Dendritic cell treated with granulocyte-macrophage colony-stimulating factor and Interleukin-4, amounts not matched to agents 40 ng/mL and 50 ng/mL, for 4 days (primary cell): ENCODE results near the gene COP1.
"Not testable (repeated sequence)": the region's sequence is repeated elsewhere in the genome, so short reads cannot be mapped to it uniquely, and the experiment has no call there.

Experiments used
- H3K27ac Mint-ChIP-seq: one replicate; pipeline ENCODE4 v1.8.0; 2022; ENCODE audit warnings: mild to moderate bottlenecking, mixed read lengths
- H3K27me3 Mint-ChIP-seq: one replicate; pipeline ENCODE4 v1.8.0; 2022; ENCODE audit warnings: mild to moderate bottlenecking, mixed read lengths
- H3K36me3 Mint-ChIP-seq: one replicate; pipeline ENCODE4 v1.8.0; 2022; ENCODE audit warnings: low read depth, mixed read lengths
- H3K4me1 Mint-ChIP-seq: one replicate; pipeline ENCODE4 v1.8.0; 2022; ENCODE audit warnings: low read depth, mixed read lengths
- H3K4me3 Mint-ChIP-seq: one replicate; pipeline ENCODE4 v1.8.0; 2022; ENCODE audit warnings: mild to moderate bottlenecking, moderate library complexity, mixed read lengths
- H3K9me3 Mint-ChIP-seq: one replicate; pipeline ENCODE4 v1.8.0; 2022; ENCODE audit warnings: mixed read lengths
- intact Hi-C: fragments of 100-400 bp; cut with micrococcal nuclease; formaldehyde crosslinking; loops from one replicate; pipeline ENCODE4 v1.15.0; 2022

The COP1 gene

GRCh38 chr1:176032040-176032645, 174.9 kb downstream of the COP1 start:
- H3K4me3 Mint-ChIP-seq, result no peak overlapping the region
- H3K36me3 Mint-ChIP-seq, result peaks cover 58% of the 10 kb centered on the region
- H3K27me3 Mint-ChIP-seq, result no peaks in the 10 kb centered on the region
- no peak overlapping the region for H3K27ac Mint-ChIP-seq
- intact Hi-C loops, result no loop called here
- H3K4me1 Mint-ChIP-seq, result no peaks in the 10 kb centered on the region
- no peaks in the 10 kb centered on the region for H3K9me3 Mint-ChIP-seq

DNA sequence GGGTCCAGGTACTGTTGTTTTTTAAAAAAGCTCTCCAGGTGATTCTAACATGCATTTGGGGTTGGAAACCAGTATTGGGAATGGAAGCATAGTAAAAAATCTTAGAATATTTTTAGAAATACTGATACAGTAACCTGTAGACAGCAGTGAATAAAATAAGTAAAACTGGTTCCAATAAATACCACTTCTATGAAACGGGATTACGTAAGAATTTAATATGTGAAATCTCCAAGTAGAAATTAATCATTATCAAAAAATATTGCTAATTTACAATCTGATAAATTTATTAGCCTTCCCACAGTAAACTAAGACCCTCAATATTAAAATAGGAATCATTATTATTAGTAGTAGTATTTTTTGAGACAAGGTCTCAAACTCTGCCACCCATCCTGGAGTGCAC, 177.5 kb downstream of the COP1 start:
- intact Hi-C loops, result no loop called here
- H3K9me3 Mint-ChIP-seq, result no peaks in the 10 kb centered on the region
- no peaks in the 10 kb centered on the region for H3K4me1 Mint-ChIP-seq
- peaks cover 39% of the 10 kb centered on the region for H3K36me3 Mint-ChIP-seq
- no peak overlapping the region for H3K27ac Mint-ChIP-seq
- no peak overlapping the region for H3K4me3 Mint-ChIP-seq
- no peaks in the 10 kb centered on the region for H3K27me3 Mint-ChIP-seq

DNA sequence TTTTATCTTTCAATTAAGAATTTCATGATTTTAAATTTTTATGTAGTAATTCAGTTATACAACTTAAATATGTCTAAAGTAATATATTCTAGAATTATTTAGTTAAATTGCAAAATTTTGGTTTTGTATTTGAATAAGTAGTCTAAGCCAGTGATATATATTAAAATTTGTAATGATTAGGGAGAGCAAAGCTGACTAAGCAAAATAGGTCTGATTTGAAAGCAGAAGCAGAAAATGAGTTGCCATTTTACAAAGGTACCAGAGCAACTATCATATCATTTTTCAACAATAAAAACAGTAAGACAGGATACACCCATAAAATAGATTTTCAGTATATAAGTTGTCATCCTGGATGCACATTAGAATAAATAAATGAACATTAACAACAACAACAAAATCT, 177.9 kb downstream of the COP1 start:
- no peaks in the 10 kb centered on the region for H3K9me3 Mint-ChIP-seq
- H3K4me3 Mint-ChIP-seq, result no peak overlapping the region
- no peaks in the 10 kb centered on the region for H3K27me3 Mint-ChIP-seq
- no peak overlapping the region for H3K27ac Mint-ChIP-seq
- H3K4me1 Mint-ChIP-seq, result no peaks in the 10 kb centered on the region
- H3K36me3 Mint-ChIP-seq, result peaks cover 39% of the 10 kb centered on the region
- intact Hi-C loops, result no loop called here

DNA sequence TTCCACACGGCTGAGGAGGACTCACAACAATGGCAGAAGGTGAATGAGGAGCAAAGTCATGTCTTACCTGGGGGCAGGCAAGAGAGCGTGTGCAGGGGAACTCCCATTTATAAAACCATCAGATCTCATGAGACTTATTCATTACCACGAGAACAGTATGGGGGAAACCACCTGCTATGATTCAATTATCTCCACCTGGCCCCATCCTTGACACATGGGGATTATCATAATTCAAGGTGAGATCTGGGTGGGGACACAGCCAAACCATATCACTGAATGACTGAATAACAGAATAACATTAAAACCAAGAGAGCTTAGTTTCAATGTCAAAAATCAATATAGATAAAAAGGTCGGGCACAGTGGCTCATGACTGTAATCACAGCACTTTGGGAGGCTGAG, 179.2 kb downstream of the COP1 start:
- H3K27me3 Mint-ChIP-seq, H3K4me3 Mint-ChIP-seq, H3K4me1 Mint-ChIP-seq, H3K27ac Mint-ChIP-seq, H3K9me3 Mint-ChIP-seq, intact Hi-C loops: not testable (repeated sequence)
- peaks cover 49% of the 10 kb centered on the region for H3K36me3 Mint-ChIP-seq

- H3K4me3 Mint-ChIP-seq, result no peak overlapping the region
- no peaks in the 10 kb centered on the region for H3K9me3 Mint-ChIP-seq
- H3K36me3 Mint-ChIP-seq, result peaks cover 61% of the 10 kb centered on the region
- no peak overlapping the region for H3K27ac Mint-ChIP-seq
- H3K4me1 Mint-ChIP-seq, result peaks cover 10% of the 10 kb centered on the region
- no peaks in the 10 kb centered on the region for H3K27me3 Mint-ChIP-seq
- intact Hi-C loops, result no loop called here
These were observed 184.5 kb downstream of the COP1 start for GRCh38 chr1:176022574-176022973.

GRCh38 chr1:176017722-176018121, 189.4 kb downstream of the COP1 start:
- intact Hi-C loops, result no loop called here
- Mint-ChIP-seq H3K36me3 (peaks cover 55% of the 10 kb centered on the region), H3K4me1 (peaks cover 10% of the 10 kb centered on the region), H3K27ac (no peak overlapping the region), H3K9me3 (no peaks in the 10 kb centered on the region), H3K27me3 (no peaks in the 10 kb centered on the region), H3K4me3 (no peak overlapping the region)

- Mint-ChIP-seq H3K27ac (no peak overlapping the region), H3K4me3 (no peak overlapping the region), H3K27me3 (no peaks in the 10 kb centered on the region), H3K4me1 (no peaks in the 10 kb centered on the region), H3K9me3 (peaks cover 15% of the 10 kb centered on the region), H3K36me3 (peaks cover 53% of the 10 kb centered on the region)
- intact Hi-C loops, result no loop called here
These were observed 197.1 kb downstream of the COP1 start for GRCh38 chr1:176009951-176010350.

- H3K4me3 Mint-ChIP-seq, H3K27me3 Mint-ChIP-seq, H3K4me1 Mint-ChIP-seq, intact Hi-C loops, H3K27ac Mint-ChIP-seq: not testable (repeated sequence)
- peaks cover 44% of the 10 kb centered on the region for H3K36me3 Mint-ChIP-seq
- peaks cover 19% of the 10 kb centered on the region for H3K9me3 Mint-ChIP-seq
These were observed 199.2 kb downstream of the COP1 start for GRCh38 chr1:176007756-176008389.

DNA sequence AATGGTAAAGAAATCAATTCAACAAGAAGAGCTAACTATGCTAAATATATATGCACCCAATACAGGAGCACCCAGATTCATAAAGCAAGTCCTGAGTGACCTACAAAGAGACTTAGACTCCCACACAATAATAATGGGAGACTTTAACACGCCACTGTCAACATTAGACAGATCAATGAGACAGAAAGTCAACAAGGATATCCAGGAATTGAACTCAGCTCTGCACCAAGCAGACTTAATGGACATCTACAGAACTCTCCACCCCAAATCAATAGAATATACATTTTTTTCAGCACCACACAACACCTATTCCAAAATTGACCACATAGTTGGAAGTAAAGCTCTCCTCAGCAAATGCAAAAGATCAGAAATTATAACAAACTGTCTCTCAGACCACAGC, 212.4 kb downstream of the COP1 start:
- H3K27me3 Mint-ChIP-seq, H3K4me3 Mint-ChIP-seq, H3K4me1 Mint-ChIP-seq, H3K9me3 Mint-ChIP-seq, intact Hi-C loops, H3K27ac Mint-ChIP-seq: not testable (repeated sequence)
- peaks cover 40% of the 10 kb centered on the region for H3K36me3 Mint-ChIP-seq

DNA sequence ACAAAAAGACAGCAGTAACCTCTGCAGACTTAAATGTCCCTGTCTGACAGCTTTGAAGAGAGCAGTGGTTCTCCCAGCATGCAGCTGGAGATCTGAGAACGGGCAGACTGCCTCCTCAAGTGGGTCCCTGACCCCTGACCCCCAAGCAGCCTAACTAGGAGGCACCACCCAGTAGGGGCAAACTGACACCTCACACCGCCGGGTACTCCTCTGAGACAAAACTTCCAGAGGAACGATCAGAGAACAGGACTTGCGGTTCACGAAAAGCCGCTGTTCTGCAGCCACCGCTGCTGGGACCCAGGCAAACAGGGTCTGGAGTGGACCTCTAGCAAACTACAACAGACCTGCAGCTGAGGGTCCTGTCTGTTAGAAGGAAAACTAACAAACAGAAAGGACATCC, 214.3 kb downstream of the COP1 start:
- H3K9me3 Mint-ChIP-seq, H3K4me3 Mint-ChIP-seq, H3K4me1 Mint-ChIP-seq, H3K27me3 Mint-ChIP-seq, intact Hi-C loops, H3K27ac Mint-ChIP-seq: not testable (repeated sequence)
- peaks cover 58% of the 10 kb centered on the region for H3K36me3 Mint-ChIP-seq

GRCh38 chr1:175992202-175992601, 214.9 kb downstream of the COP1 start:
- H3K9me3 Mint-ChIP-seq, H3K4me3 Mint-ChIP-seq, H3K4me1 Mint-ChIP-seq, H3K27me3 Mint-ChIP-seq, intact Hi-C loops, H3K27ac Mint-ChIP-seq: not testable (repeated sequence)
- H3K36me3 Mint-ChIP-seq, result peaks cover 60% of the 10 kb centered on the region

GRCh38 chr1:175984813-175985212, 222.3 kb downstream of the COP1 start:
- intact Hi-C loops, result no loop called here

DNA sequence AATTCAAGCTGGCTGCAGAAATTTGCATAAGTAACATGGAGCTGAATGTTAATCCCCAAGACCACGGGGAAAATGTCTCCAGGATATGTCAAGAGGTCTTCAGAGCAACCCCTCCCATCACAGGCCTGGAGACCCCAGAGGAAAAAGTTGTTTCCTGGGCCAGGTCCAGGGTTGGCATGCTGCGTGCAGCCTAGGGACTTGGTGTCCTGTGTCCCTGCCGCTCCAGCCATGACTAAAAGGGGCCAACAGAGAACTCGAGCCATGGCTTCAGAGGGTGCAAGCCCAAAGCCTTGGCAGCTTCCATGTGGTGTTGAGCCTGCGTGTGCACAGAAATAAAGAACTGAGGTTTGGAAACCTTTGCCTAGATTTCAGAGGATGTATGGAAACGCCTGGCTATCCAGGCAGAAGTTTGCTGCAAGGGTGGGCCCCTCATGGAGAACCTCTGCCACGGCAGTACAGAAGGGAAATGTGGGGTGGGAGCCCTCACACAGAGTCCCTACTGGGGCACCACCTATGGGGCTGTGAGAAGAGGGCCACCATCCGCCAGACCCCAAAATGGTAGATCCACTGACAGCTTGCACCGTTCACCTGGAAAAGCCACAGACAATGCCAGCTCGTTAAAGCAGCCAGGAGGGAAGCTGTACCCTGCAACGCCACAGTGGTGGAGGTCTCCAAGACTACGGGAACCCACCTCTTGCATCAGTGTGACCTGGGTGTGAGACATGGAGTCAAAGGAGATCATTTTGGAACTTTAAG, 222.9 kb downstream of the COP1 start:
- intact Hi-C loops, result no loop called here
- H3K9me3 Mint-ChIP-seq, result peaks cover 41% of the 10 kb centered on the region
- no peaks in the 10 kb centered on the region for H3K27me3 Mint-ChIP-seq
- no peak overlapping the region for H3K27ac Mint-ChIP-seq
- peaks cover 77% of the 10 kb centered on the region for H3K36me3 Mint-ChIP-seq
- no peaks in the 10 kb centered on the region for H3K4me1 Mint-ChIP-seq
- no peak overlapping the region for H3K4me3 Mint-ChIP-seq

More at GRCh38 chr1:175984813-175985212, 222.3 kb downstream of the COP1 start:
- Mint-ChIP-seq H3K27me3 (no peaks in the 10 kb centered on the region), H3K4me1 (no peaks in the 10 kb centered on the region), H3K9me3 (peaks cover 41% of the 10 kb centered on the region), H3K4me3 (no peak overlapping the region), H3K36me3 (peaks cover 79% of the 10 kb centered on the region), H3K27ac (no peak overlapping the region)

- H3K27me3 Mint-ChIP-seq, H3K4me3 Mint-ChIP-seq, H3K27ac Mint-ChIP-seq, intact Hi-C loops, H3K4me1 Mint-ChIP-seq: not testable (repeated sequence)
- Mint-ChIP-seq H3K9me3 (peaks cover 41% of the 10 kb centered on the region), H3K36me3 (peaks cover 77% of the 10 kb centered on the region)
These were observed 223.7 kb downstream of the COP1 start for GRCh38 chr1:175983363-175983762.
